Effector memory CD8-positive, alpha-beta T cell (primary cell): Measurements from ENCODE around the gene ZBTB43.
A peak's percentile ranks its signal among the peaks of the same experiment; 100 is the strongest.

Source experiments
- ATAC-seq: fragments of 150-1000 bp; cut with Tn5 transposase; replicated peaks from 2 replicates; pipeline ENCODE4 v1.10.0; 2021; ENCODE audit warnings: mild to moderate bottlenecking, moderate library complexity
- DNase-seq, 3 experiments: peaks; one replicate each; pipeline ENCODE4 v3.0.0; 2021
- H3K27ac Mint-ChIP-seq, 2 donors: one replicate each; pipeline ENCODE4 v1.8.0; 2022; ENCODE audit warnings: mild to moderate bottlenecking in 2 of 2, mixed read lengths in 2 of 2, moderate library complexity in 2 of 2
- H3K27me3 Mint-ChIP-seq, 2 donors: one replicate each; pipeline ENCODE4 v1.8.0; 2022; ENCODE audit warnings: mixed read lengths in 2 of 2
- H3K36me3 Mint-ChIP-seq: one replicate; pipeline ENCODE4 v1.8.0; 2022; ENCODE audit warnings: mild to moderate bottlenecking, moderate library complexity, mixed read lengths; ENCODE audit not compliant: insufficient read depth
- H3K4me1 Mint-ChIP-seq, 2 donors: one replicate each; pipeline ENCODE4 v1.8.0; 2022; ENCODE audit warnings: low read depth in 2 of 2, mixed read lengths in 2 of 2
- H3K4me3 Mint-ChIP-seq, 2 donors: one replicate each; pipeline ENCODE4 v1.8.0; 2022; ENCODE audit warnings: mild to moderate bottlenecking in 2 of 2, mixed read lengths in 2 of 2, moderate library complexity in 2 of 2
- H3K9me3 Mint-ChIP-seq, 2 donors: one replicate each; pipeline ENCODE4 v1.8.0; 2022; ENCODE audit warnings: mixed read lengths in 2 of 2

ZBTB43 gene

DNA sequence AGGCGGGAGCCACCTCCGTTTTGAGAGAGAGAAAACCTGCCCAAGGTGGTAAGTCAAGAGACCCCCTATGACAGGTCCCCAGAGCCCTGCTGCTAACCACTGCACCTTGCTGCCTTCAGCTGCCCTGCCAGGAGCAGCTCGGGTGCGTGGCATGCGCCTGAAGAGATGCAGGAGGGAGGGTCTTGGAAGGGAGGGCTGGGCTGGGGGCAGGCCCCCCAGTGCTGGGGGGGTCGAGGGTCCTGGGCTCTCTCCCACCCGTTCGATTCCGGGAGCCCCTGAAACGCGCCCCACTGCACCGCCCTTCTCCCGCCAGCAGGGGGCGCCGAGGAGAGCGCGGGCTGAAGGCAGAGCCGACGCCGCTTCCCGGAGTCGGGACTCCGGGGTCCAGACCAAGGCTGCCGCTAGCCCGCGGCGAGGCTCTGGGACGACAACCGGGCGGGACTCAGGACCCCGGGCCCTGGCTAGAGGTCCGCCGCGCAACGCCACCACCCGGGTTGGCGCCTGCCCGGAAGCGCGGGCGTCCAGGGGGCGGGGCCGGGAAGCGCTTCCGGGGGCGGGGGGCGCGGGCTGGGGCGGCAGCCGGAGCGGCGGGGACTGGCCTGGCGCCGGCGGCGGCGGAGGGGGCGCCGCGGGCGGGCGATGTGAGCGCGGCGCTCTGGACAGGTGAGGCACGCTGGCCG lies 55.4 kb downstream of the ZBTB43 start, which contains the start of gene ZBTB34:
Gene ZBTB34, plus strand, starts transcription at position 563 of the 680 bp plus-strand sequence. CDS start 18,761 bp downstream, outside the sequence.
- DNase-seq (peak; percentile 76 to 81 (median 81)), ATAC-seq (peak; percentile 82)
- peak within 1 kb of the TSS; percentile 78 to 79 for H3K4me3 Mint-ChIP-seq
- H3K36me3 Mint-ChIP-seq: no peaks in the 10 kb centered on the region
- no peaks in the 10 kb centered on the region for H3K9me3 Mint-ChIP-seq
- peaks cover 10 to 28% of the 10 kb centered on the region in 2 donors for H3K27me3 Mint-ChIP-seq
- peaks cover 20 to 24% of the 10 kb centered on the region in 2 donors for H3K4me1 Mint-ChIP-seq
- H3K27ac Mint-ChIP-seq: peak within 1 kb of the TSS; percentile 81

DNA sequence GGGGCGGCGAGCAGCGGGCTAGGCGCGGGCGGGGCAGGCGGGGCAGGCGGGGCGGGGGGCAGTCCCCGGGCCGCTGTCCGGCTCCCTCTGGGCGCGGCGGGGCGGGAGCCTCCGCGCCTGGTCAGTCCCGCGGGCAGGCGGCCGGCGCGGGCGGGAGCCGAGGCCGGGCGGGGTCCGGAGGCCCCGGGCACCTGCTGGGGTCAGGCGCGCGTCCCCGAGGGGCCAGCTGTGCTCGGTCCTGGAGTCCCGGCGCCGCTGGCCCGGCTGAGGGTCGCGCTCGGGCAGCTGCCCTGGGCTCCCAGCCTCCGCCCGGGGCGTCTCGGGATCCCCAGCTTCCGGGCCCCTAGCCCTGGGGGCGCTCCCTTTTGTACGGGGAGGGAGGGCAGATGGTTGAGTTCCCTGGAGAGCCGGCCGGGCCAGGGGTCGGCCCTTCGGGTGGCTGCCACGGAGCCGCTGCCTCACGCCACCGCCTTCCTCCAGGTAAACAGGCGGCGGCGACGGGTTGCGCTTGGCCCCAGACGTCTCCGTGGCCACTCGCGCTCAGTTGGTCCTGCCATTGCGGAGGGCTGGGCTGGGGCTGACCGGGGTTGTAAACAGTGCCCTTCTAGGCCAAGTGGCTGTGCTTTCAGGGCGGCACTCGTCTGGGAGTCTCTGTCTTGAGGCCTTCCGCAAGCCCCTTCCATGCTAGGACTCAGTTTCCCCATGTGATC lies 56.1 kb downstream of the ZBTB43 start:
- Mint-ChIP-seq H3K9me3 (no peaks in the 10 kb centered on the region), H3K4me1 (peaks cover 20 to 25% of the 10 kb centered on the region in 2 donors), H3K27ac (peak overlapping the region; percentile 42 to 81), H3K27me3 (peaks cover 9 to 21% of the 10 kb centered on the region in 2 donors), H3K4me3 (peak overlapping the region; percentile 78 to 79), H3K36me3 (no peaks in the 10 kb centered on the region)
- DNase-seq (peak in 1 of 3 experiments; percentile 11), ATAC-seq (peak; percentile 25)

GRCh38 chr9:126861707-126862103 lies 56.9 kb downstream of the ZBTB43 start:
- no peak for ATAC-seq
- Mint-ChIP-seq H3K9me3 (no peaks in the 10 kb centered on the region), H3K4me1 (peaks cover 23 to 33% of the 10 kb centered on the region in 2 donors), H3K4me3 (peak overlapping the region; percentile 70 to 78), H3K36me3 (peaks cover 4% of the 10 kb centered on the region), H3K27me3 (peaks cover 1 to 13% of the 10 kb centered on the region in 2 donors), H3K27ac (peak overlapping the region; percentile 42 to 81)
- no peak for DNase-seq

DNA sequence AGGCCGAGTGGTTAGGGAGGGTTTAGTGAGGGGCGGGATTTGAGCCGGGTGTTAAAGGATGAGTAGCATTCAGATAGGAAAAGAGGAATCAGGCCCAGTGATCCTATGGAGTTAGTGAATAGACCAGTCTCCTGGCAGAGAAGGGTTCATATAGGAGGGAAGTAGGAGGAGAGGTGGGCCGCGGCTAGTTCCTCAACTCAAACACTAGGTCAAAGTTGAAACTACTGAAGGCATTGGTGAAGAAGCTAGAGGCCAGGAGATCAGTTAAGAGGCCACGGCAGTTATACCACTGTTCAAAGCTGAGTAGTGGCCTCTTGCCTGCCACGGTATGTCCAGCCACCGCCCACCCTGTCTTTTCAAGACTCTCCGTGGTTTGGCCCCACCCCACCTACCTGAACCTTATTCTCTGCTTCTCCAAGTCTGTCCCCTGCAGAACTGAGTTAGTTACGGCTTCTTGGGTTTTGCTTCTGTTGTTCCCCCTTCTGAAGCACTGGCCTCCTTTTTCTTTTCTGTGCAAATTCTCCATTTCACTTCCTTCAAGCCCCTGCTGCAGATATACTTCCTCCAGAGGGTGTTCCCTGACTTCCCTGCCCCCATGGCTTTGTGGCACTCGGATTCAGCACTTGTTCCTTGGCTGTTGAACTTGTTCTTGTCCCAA lies 57.4 kb downstream of the ZBTB43 start:
- Mint-ChIP-seq H3K27ac (peak overlapping the region; percentile 42 to 81), H3K4me3 (peak overlapping the region; percentile 70 to 78), H3K27me3 (peaks cover 0 to 8% of the 10 kb centered on the region in 2 donors), H3K9me3 (no peaks in the 10 kb centered on the region), H3K4me1 (peaks cover 23 to 38% of the 10 kb centered on the region in 2 donors), H3K36me3 (peaks cover 4% of the 10 kb centered on the region)
- DNase-seq (no peak), ATAC-seq (no peak)

- DNase-seq (no peak), ATAC-seq (no peak)
- peaks cover 27 to 50% of the 10 kb centered on the region in 2 donors for H3K4me1 Mint-ChIP-seq
- H3K4me3 Mint-ChIP-seq: no peak overlapping the region
- no peak overlapping the region for H3K27ac Mint-ChIP-seq
- H3K27me3 Mint-ChIP-seq: no peaks in the 10 kb centered on the region
- peaks cover 4% of the 10 kb centered on the region for H3K36me3 Mint-ChIP-seq
- no peaks in the 10 kb centered on the region for H3K9me3 Mint-ChIP-seq
Measured at GRCh38 chr9:126864771-126865170, 59.9 kb downstream of the ZBTB43 start.

DNA sequence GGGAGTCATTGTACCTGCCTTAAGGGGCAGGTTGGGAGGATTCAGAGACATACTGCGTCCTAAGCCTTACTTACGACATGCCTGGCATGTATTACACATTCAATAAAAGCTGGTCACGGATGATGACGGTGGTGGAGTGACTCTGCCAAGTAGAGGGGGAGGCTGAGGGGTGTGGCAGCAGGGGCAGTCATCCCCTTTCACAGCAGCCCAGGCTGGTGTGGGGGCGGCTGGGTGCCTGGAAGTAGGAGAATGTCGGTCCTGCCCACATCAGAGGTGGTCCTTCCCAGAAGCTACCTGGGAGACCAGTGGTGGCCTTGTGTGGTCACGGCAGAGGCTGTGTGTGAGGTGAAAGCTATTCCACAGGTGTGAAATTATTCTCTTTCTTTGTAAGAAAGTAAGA lies 64.5 kb downstream of the ZBTB43 start:
- DNase-seq: no peak
- Mint-ChIP-seq H3K36me3 (peaks cover 8% of the 10 kb centered on the region), H3K27me3 (no peaks in the 10 kb centered on the region), H3K4me3 (no peak overlapping the region), H3K9me3 (no peaks in the 10 kb centered on the region), H3K4me1 (peaks cover 16 to 35% of the 10 kb centered on the region in 2 donors), H3K27ac (peak overlapping the region in 1 of 2 donors; percentile 54)
- no peak for ATAC-seq

- Mint-ChIP-seq H3K27ac (peak overlapping the region in 1 of 2 donors; percentile 12), H3K4me1 (peaks cover 27 to 40% of the 10 kb centered on the region in 2 donors)
Measured at GRCh38 chr9:126872516-126872915, 67.7 kb downstream of the ZBTB43 start.

DNA sequence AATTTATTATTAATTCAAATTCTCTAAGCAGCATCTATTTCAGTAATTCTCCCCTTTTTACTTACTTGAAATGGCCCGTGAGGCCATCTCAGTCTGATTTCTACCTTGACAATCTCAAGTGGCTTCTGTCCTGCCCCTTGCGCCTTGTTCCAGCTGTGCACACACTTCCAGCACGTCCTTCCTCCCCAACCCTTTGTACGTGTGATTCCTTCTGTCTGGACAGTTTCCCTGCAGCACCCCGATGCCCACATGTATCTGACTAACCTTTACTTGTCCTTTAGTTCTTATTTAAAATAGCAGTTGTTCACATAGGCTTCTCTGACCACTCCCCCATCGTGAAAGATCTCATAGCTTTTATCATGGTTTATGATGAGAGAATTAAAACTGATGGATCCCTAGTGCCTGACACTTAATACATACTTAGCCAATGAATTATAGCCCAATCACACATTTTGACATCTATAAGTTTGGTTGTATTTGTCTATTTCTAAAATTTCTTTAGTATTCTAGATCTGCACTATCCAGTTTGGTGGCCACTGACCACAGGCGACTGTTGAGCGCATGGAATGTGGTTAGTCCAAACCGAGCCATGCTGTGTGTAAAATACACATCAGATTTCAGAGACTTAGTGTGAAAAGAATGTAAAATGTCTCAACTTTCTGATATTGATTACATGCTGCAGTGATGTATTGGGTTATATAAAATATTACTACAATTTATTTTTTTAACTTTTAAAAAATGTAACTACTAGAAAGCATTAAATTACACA lies 69.9 kb downstream of the ZBTB43 start:
- no peak overlapping the region for H3K27ac Mint-ChIP-seq
- H3K4me3 Mint-ChIP-seq: no peak overlapping the region
- DNase-seq (no peak), ATAC-seq (no peak)
- no peaks in the 10 kb centered on the region for H3K9me3 Mint-ChIP-seq
- no peaks in the 10 kb centered on the region for H3K27me3 Mint-ChIP-seq
- H3K4me1 Mint-ChIP-seq: peaks cover 25 to 36% of the 10 kb centered on the region in 2 donors
- peaks cover 10% of the 10 kb centered on the region for H3K36me3 Mint-ChIP-seq

More at GRCh38 chr9:126872516-126872915, 67.7 kb downstream of the ZBTB43 start:
- Mint-ChIP-seq H3K4me3 (no peak overlapping the region), H3K9me3 (no peaks in the 10 kb centered on the region), H3K27me3 (no peaks in the 10 kb centered on the region), H3K36me3 (peaks cover 5% of the 10 kb centered on the region)
- DNase-seq (no peak), ATAC-seq (no peak)

DNA sequence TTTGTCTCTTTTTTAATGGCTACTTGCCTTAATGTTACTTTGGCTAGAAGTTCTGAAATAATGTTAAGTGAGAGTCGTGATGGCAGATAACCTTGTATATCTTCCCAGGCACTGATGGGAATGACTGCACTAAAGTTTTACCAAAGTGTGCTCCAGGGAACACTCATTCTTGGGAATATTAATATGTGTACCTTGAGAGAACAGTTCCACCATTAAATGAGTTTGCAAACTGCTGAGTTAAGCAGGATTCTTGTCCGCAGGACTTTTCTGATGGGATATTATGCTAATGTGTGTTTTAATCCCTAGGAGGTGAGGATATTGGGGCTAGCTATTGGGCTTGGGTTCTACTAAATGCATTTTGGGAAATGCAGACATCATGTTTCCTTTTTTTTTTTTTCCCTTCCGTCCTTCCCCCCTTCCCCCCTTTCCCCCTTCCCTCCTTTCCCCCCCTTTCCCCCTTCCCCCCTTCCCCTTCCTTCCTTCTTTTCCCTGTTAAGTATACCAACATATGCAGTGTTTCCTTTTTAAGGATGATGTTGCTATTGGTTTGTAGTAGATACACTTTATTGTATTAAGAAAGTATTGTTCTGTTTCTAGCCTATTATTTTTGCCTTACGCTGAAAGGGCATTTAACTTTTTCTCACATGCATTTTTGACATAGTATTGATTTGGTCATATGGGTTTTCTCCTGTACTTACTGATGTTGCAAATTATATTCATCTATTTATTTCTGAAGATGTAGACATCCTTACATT lies 71.1 kb downstream of the ZBTB43 start:
- peak overlapping the region; percentile 72 to 76 for H3K27ac Mint-ChIP-seq
- peaks cover 16% of the 10 kb centered on the region for H3K36me3 Mint-ChIP-seq
- no peak for ATAC-seq

DNA sequence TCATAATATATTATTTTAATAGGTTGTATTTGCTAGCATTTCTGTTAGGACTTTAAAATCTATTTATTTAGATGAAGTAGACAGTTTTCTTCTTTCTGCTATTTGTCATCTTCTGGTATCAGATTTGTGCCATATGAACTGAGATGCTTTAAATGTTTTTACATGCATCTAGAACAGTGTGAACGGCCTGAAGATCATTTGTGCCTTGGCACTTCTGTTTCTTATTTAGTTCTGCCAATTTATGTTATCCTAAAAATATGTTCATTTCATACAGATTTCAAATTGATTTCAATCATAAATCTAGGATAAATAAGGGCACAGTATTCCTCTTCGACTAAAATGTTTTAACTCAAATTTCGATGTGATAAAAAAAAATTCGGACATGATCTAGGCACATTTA lies 71.7 kb downstream of the ZBTB43 start:
- Mint-ChIP-seq H3K27ac (peak overlapping the region; percentile 72 to 86), H3K36me3 (peaks cover 16% of the 10 kb centered on the region), H3K4me3 (no peak overlapping the region), H3K9me3 (no peaks in the 10 kb centered on the region), H3K4me1 (peaks cover 23 to 36% of the 10 kb centered on the region in 2 donors), H3K27me3 (no peaks in the 10 kb centered on the region)
- no peak for ATAC-seq
- no peak for DNase-seq

More for the DNA sequence above, 71.1 kb downstream of the ZBTB43 start:
- H3K9me3 Mint-ChIP-seq: no peaks in the 10 kb centered on the region
- H3K4me1 Mint-ChIP-seq: peaks cover 24 to 36% of the 10 kb centered on the region in 2 donors
- DNase-seq: no peak
- no peaks in the 10 kb centered on the region for H3K27me3 Mint-ChIP-seq
- H3K4me3 Mint-ChIP-seq: no peak overlapping the region

DNA sequence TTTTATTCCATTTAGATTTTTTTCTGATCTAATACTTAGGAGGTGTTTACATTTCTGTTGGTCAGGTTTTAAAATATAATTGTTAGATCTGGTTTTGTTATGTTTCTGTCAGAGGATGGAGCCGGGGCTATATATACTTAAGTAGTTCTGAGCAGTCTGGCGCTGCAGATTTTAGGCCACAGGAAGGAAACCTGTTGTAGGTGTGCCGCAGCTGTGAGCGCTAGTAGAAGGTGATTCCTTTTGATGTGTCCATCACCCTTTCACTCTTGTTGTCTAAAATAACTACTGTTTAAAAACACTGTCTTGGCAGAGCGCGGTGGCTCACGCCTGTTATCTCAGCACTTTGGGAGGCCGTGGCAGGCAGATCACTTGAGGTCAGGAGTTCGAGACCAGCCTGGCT lies 72.6 kb downstream of the ZBTB43 start:
- H3K27me3 Mint-ChIP-seq: no peaks in the 10 kb centered on the region
- peak overlapping the region; percentile 75 to 86 for H3K27ac Mint-ChIP-seq
- no peaks in the 10 kb centered on the region for H3K9me3 Mint-ChIP-seq
- peaks cover 14% of the 10 kb centered on the region for H3K36me3 Mint-ChIP-seq
- H3K4me3 Mint-ChIP-seq: peak overlapping the region; percentile 60 to 63
- DNase-seq (peak; percentile 7 to 14 (median 11)), ATAC-seq (peak; percentile 94)
- H3K4me1 Mint-ChIP-seq: peaks cover 23 to 33% of the 10 kb centered on the region in 2 donors

GRCh38 chr9:126879288-126879687 lies 74.4 kb downstream of the ZBTB43 start:
- H3K36me3 Mint-ChIP-seq: peaks cover 12% of the 10 kb centered on the region
- ATAC-seq: no peak
- peaks cover 19 to 26% of the 10 kb centered on the region in 2 donors for H3K4me1 Mint-ChIP-seq
- H3K27me3 Mint-ChIP-seq: no peaks in the 10 kb centered on the region
- H3K9me3 Mint-ChIP-seq: no peaks in the 10 kb centered on the region
- H3K4me3 Mint-ChIP-seq: no peak overlapping the region
- no peak for DNase-seq
- H3K27ac Mint-ChIP-seq: peak overlapping the region; percentile 35
